NB4 (cell line): ENCODE measurements around the gene TACC2.

Source experiments
- DNase-seq: peaks from one replicate; pipeline ENCODE4 v3.0.0; 2010; ENCODE audit warnings: low read depth
- H3K4me3 ChIP-seq: one replicate; pipeline ENCODE4 v1.5.1; 2011; ENCODE audit warnings: mild to moderate bottlenecking, low read depth, low read length, moderate library complexity
- MYC ChIP-seq: IDR thresholded peaks from 2 replicates; pipeline ENCODE4 v1.6.1; 2011; ENCODE audit warnings: low read depth, low read length
- POLR2A ChIP-seq: IDR thresholded peaks from 2 replicates; pipeline ENCODE4 v1.6.1; 2011; ENCODE audit warnings: mild to moderate bottlenecking; ENCODE audit not compliant: insufficient read length; ENCODE audit errors: extremely low read depth
- TF ChIP-seq, protein P1 (sequence below): IDR thresholded peaks from one replicate; pipeline ENCODE4 v1.5.1; 2012; ENCODE audit warnings: low read depth, low read length
- TF ChIP-seq, protein P2 (sequence below): IDR thresholded peaks from 2 replicates; pipeline ENCODE4 v1.6.1; 2011; ENCODE audit warnings: low read depth, low read length

The TACC2 gene

DNA sequence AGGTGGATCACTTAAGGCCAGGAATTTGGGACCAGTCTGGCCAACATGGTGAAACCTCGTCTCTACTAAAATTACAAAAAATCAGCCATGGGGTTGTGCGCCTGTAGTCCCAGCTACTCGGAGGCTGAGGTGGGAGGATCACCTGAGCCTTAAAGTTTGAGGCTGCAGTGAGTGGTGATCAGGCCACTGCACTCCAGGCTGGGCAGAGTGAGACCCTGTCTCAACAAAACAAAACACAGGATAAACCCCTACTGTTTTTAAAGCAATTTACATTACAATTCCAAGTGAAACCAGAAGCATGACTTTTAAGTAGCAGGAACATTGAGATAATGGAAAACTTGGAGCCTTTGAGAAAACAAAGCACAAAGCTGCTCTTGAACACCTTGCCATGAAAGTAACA is 189.7 kb downstream of the TACC2 start:
- no peak for DNase-seq
- TF ChIP-seq, protein P1, sequence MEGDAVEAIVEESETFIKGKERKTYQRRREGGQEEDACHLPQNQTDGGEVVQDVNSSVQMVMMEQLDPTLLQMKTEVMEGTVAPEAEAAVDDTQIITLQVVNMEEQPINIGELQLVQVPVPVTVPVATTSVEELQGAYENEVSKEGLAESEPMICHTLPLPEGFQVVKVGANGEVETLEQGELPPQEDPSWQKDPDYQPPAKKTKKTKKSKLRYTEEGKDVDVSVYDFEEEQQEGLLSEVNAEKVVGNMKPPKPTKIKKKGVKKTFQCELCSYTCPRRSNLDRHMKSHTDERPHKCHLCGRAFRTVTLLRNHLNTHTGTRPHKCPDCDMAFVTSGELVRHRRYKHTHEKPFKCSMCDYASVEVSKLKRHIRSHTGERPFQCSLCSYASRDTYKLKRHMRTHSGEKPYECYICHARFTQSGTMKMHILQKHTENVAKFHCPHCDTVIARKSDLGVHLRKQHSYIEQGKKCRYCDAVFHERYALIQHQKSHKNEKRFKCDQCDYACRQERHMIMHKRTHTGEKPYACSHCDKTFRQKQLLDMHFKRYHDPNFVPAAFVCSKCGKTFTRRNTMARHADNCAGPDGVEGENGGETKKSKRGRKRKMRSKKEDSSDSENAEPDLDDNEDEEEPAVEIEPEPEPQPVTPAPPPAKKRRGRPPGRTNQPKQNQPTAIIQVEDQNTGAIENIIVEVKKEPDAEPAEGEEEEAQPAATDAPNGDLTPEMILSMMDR = no peak
- TF ChIP-seq MYC = no peak
- TF ChIP-seq POLR2A = no peak
- TF ChIP-seq, protein P2, sequence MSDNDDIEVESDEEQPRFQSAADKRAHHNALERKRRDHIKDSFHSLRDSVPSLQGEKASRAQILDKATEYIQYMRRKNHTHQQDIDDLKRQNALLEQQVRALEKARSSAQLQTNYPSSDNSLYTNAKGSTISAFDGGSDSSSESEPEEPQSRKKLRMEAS = no peak

DNA sequence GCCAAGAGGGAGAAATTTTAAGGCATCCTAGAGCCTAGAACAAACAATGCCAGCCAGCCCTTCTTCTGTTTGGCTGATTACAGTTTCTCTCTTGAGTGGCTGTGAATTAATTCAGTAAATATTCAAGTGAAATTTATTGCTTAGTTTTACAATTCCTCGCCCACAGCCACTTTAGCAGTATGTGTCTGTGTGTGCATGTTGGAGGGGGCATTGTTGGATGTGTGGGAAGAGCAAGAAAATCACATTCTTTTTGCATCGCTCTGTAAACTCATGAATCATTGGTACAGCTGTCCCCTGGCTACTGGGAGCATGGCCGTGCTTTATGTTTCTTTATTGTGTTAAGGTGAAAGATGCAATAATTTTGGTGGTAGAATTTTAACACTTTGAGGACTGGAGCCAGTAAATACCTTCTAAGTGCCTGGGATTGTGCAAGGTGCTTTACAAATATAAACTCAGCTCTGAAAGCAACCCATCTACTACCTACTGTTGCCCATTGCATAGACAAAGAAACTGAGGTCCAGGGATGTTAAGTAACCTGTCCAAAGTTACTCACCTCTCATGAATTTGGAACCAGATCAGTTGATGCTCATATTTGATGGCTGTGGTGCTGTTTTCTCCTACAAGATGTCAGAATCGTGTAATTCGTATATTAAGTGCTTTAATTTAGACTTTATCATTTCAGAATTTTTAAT is 192.2 kb downstream of the TACC2 start:
- H3K4me3 ChIP-seq = no peak overlapping the region
- no peak for DNase-seq
- TF ChIP-seq, protein P1 = no peak
- TF ChIP-seq MYC = no peak
- TF ChIP-seq, protein P2 = no peak
- no peak for TF ChIP-seq POLR2A

More for the DNA sequence above, 189.7 kb downstream of the TACC2 start:
- no peak overlapping the region for H3K4me3 ChIP-seq

DNA sequence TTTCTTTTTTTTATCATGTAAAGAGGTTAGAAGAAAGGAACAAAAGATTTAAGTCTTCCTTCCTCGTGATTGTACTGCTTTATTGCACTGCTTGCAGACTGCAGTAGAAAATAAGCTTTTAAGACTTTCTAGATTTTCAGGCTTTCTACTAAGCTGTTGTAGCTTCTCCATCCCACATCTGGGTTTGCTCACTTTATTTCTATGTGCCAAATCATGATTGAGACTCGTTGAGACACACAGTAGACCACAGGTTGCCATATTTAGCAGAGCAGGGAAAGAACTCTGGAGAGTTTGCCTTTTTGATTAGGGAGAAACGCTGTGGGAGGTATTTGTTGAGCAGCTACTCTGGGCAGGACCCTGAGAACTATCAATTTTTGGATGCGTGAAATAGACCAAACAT is 192.9 kb downstream of the TACC2 start:
- no peak overlapping the region for H3K4me3 ChIP-seq
- no peak for DNase-seq
- no peak for TF ChIP-seq POLR2A
- TF ChIP-seq, protein P1 = no peak
- no peak for TF ChIP-seq MYC
- TF ChIP-seq, protein P2 = no peak

DNA sequence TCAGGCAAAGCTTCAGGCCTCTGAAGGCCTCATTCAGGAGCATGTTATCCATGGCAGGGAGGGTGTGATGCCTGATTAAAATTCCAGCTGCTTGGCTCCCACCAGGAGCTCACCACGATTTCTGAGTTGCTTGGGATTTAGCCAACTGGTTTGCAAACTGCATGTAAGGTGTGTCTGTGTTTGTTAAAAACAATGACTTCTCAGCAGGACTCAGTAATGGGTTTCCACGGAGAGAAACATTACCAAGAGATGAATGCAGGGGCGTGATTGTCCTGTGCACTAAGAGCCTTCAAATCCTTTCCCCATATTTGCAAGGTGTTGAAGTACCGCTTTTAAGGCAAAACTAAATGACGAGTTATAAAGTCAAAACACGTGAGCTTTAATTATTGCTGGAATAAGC is 193.3 kb downstream of the TACC2 start:
- TF ChIP-seq MYC = no peak
- TF ChIP-seq, protein P2 = no peak
- TF ChIP-seq, protein P1 = no peak
- no peak for TF ChIP-seq POLR2A
- no peak for DNase-seq
- no peak overlapping the region for H3K4me3 ChIP-seq

- DNase-seq = no peak
- no peak overlapping the region for H3K4me3 ChIP-seq
- TF ChIP-seq, protein P1 = no peak
- TF ChIP-seq POLR2A (no peak), MYC (no peak)
- TF ChIP-seq, protein P2 = no peak
Observed at GRCh38 chr10:122184254-122184653, 195.3 kb downstream of the TACC2 start.

DNA sequence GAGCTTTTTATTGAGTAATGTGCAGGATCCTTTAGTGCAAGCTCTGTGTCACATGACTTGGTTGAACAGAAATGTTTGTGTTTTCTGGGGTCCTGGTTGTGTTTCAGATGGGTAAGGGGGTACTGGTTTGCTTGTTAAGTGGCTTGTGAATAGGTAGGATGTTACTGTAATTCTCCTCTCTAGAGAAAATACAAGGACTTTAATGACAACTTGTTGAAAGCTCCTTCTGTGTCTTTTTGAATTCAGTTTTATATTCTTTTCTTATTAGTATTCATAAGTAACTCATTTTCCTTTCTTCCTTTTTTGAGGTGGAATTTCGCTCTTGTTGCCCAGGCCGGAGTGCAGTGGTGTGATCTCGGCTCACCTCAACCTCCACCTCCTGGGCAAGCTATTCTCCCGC is 196.7 kb downstream of the TACC2 start:
- no peak for TF ChIP-seq MYC
- TF ChIP-seq, protein P1 = no peak
- TF ChIP-seq POLR2A = no peak
- TF ChIP-seq, protein P2 = no peak
- no peak for DNase-seq
- H3K4me3 ChIP-seq = no peak overlapping the region
